ENCODE data around the gene BICD1.

GRCh38 chr12:32131666-32132065, 25.0 kb downstream of the BICD1 start:
- no peak for TF ChIP-seq CTCF (IDR thresholded peaks at IDR 0.05)
- TF ChIP-seq POLR2A (IDR thresholded peaks at IDR 0.05): no peak
